Measurements from ENCODE around the gene NOVA1. TPM values are rescaled to one million over a fixed set of nuclear protein-coding genes. Genes with fewer than 3 reads are reported as not detected.

The NOVA1 gene
- total and polyA plus RNA-seq, 2 of the 4 experiments (the other 2 are of a cell fraction) = 0.90 to 3.0 TPM

DNA sequence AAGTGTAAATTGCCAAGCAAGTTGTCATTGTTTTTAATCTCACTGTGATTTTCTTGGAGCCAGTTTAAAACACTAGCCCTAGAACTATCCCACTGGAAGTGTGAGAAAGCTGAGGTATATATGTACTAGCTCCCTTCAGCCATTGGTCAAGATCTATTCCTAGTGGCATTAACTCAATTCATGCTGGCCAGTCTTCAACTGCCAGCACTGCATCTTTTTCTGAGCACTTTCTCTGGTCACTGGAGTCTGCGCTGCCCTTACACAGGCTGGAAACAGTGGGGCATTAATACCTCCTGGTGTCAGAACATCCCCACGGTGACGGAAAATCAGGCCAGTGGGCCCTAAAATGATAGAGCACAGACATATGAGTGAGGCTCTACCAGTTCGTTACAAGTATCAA is 4.0 kb upstream of the NOVA1 start:
- Histone ChIP-seq H2AFZ (replicated peaks; ENCODE audit: low read length, poor library complexity) (no peak overlapping the region), H2BK20ac (ENCODE audit: low read depth, low read length) (no peak overlapping the region), H2AK9ac (replicated peaks; ENCODE audit: low read depth, low read length, poor library complexity) (no peak overlapping the region), H2AK5ac (ENCODE audit: low read depth, low read length) (no peak overlapping the region), H2BK5ac (ENCODE audit: low read depth, low read length, poor library complexity, severe bottlenecking) (no peak overlapping the region), H3K4me2 (ENCODE audit: low read depth, low read length) (no peak overlapping the region), H3K9me1 (ENCODE audit: insufficient read depth, low read length) (no peaks in the 10 kb centered on the region), H4K91ac (ENCODE audit: insufficient read depth, low read depth, low read length) (no peak overlapping the region), H3K4me1 (ENCODE audit: control insufficient read depth, insufficient read depth, low read length) (no peaks in the 10 kb centered on the region), H4K5ac (ENCODE audit: low read depth, low read length) (no peak overlapping the region), H3K4me3 (ENCODE audit: insufficient read depth, low read depth, low read length) (no peak overlapping the region), H4K8ac (ENCODE audit: low read depth in 2 of 2, low read length in 2 of 2) (no peak overlapping the region), H3K79me1 (ENCODE audit: low read depth in 1 of 2, low read length in 2 of 2) (no peaks in the 10 kb centered on the region), H3K18ac (ENCODE audit: low read depth, low read length) (no peak overlapping the region), H2BK120ac (ENCODE audit: low read depth, low read length) (no peak overlapping the region), H3K36me3 (ENCODE audit: control insufficient read depth, insufficient read depth, low read length) (no peaks in the 10 kb centered on the region), H3K4ac (ENCODE audit: low read depth, low read length) (no peak overlapping the region), H3K9ac (ENCODE audit: low read depth, low read length) (no peak overlapping the region), H3K27ac (ENCODE audit: insufficient read depth, low read length) (no peak overlapping the region), H3K23ac (ENCODE audit: low read depth, low read length) (no peak overlapping the region), H3K56ac (ENCODE audit: extremely low read depth, insufficient read depth, low read length) (no peak overlapping the region), H3K9me3 (ENCODE audit: control insufficient read depth, insufficient read depth, low read length) (no peaks in the 10 kb centered on the region), H3K14ac (replicated peaks; ENCODE audit: low read depth, low read length) (no peak overlapping the region), H2BK15ac (ENCODE audit: low read depth, low read length) (no peak overlapping the region), H4K20me1 (ENCODE audit: insufficient read depth, low read length) (no peaks in the 10 kb centered on the region), H3K27me3 (ENCODE audit: control insufficient read depth, insufficient read depth, low read length) (peaks cover 8% of the 10 kb centered on the region)
- dilution Hi-C loops (cut with HindIII; ENCODE audit: low sequenced_read_pairs, unreplicated experiment) (no loop called here), in situ Hi-C loops (cut with MboI; ENCODE audit: low sequenced_read_pairs) (no loop called here), intact Hi-C loops (cut with micrococcal nuclease) (no loop called here)
- POLR2A ChIA-PET (ENCODE audit: unreplicated experiment) = no interaction called here
- TF ChIP-seq MAFK (IDR thresholded peaks at IDR 0.05; ENCODE audit: low read depth, low read length) (no peak), SMC3 (IDR thresholded peaks at IDR 0.05; ENCODE audit: low read depth, low read length) (no peak), BHLHE40 (IDR thresholded peaks at IDR 0.05; ENCODE audit: low read depth, low read length) (no peak), MXI1 (IDR thresholded peaks at IDR 0.05; ENCODE audit: borderline replicate concordance, low read depth, low read length) (no peak), MAZ (IDR thresholded peaks at IDR 0.05; ENCODE audit: borderline replicate concordance, low read depth, low read length) (no peak), POLR2A (IDR thresholded peaks at IDR 0.05; ENCODE audit: low read depth, low read length) (no peak), RCOR1 (IDR thresholded peaks at IDR 0.05; ENCODE audit: insufficient replicate concordance, low read length) (no peak), RFX5 (IDR thresholded peaks at IDR 0.05; ENCODE audit: low read depth, low read length) (no peak), CHD1 (IDR thresholded peaks at IDR 0.05; ENCODE audit: low read depth, low read length) (no peak), FOS (IDR thresholded peaks at IDR 0.05; ENCODE audit: low read depth, low read length) (no peak), RAD21 (IDR thresholded peaks at IDR 0.05; ENCODE audit: low read length) (no peak)
- TF ChIP-seq, protein P1, sequence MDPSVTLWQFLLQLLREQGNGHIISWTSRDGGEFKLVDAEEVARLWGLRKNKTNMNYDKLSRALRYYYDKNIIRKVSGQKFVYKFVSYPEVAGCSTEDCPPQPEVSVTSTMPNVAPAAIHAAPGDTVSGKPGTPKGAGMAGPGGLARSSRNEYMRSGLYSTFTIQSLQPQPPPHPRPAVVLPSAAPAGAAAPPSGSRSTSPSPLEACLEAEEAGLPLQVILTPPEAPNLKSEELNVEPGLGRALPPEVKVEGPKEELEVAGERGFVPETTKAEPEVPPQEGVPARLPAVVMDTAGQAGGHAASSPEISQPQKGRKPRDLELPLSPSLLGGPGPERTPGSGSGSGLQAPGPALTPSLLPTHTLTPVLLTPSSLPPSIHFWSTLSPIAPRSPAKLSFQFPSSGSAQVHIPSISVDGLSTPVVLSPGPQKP (IDR thresholded peaks at IDR 0.05; ENCODE audit: borderline replicate concordance, low read depth, low read length) = no peak
- TF ChIP-seq, protein P2, sequence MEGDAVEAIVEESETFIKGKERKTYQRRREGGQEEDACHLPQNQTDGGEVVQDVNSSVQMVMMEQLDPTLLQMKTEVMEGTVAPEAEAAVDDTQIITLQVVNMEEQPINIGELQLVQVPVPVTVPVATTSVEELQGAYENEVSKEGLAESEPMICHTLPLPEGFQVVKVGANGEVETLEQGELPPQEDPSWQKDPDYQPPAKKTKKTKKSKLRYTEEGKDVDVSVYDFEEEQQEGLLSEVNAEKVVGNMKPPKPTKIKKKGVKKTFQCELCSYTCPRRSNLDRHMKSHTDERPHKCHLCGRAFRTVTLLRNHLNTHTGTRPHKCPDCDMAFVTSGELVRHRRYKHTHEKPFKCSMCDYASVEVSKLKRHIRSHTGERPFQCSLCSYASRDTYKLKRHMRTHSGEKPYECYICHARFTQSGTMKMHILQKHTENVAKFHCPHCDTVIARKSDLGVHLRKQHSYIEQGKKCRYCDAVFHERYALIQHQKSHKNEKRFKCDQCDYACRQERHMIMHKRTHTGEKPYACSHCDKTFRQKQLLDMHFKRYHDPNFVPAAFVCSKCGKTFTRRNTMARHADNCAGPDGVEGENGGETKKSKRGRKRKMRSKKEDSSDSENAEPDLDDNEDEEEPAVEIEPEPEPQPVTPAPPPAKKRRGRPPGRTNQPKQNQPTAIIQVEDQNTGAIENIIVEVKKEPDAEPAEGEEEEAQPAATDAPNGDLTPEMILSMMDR (conservative IDR thresholded peaks at IDR 0.05; ENCODE audit: low read depth, low read length) = no peak
- TF ChIP-seq, protein P3, sequence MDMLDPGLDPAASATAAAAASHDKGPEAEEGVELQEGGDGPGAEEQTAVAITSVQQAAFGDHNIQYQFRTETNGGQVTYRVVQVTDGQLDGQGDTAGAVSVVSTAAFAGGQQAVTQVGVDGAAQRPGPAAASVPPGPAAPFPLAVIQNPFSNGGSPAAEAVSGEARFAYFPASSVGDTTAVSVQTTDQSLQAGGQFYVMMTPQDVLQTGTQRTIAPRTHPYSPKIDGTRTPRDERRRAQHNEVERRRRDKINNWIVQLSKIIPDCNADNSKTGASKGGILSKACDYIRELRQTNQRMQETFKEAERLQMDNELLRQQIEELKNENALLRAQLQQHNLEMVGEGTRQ (IDR thresholded peaks at IDR 0.05; ENCODE audit: low read depth, low read length) = no peak
- DNase-seq (no peak), ATAC-seq (ENCODE audit: low read depth) (no peak)
- no TSS peak for BruUV-seq (replicated peaks)
- 80% methylated on average over 1 of the region's 4 CpGs; no CpG with 5 or more reads in 1 of the 2 experiments for WGBS, 2 experiments (ENCODE audit: extremely low coverage in 2 of 2, insufficient read length in 1 of 2)
- CTCF ChIA-PET = no interaction called here
